ENCODE data around the gene ZGRF1.
"Not testable (repeated sequence)": the region's sequence is repeated elsewhere in the genome, so short reads cannot be mapped to it uniquely, and the experiment has no call there.

Gene ZGRF1

GRCh38 chr4:112545346-112545745 is 91.4 kb downstream of the ZGRF1 start:
- no peak for DNase-seq

GRCh38 chr4:112540695-112541094 is 96.0 kb downstream of the ZGRF1 start:
- DNase-seq: no peak

GRCh38 chr4:112536123-112536522 is 100.6 kb downstream of the ZGRF1 start:
- no peak for DNase-seq

GRCh38 chr4:112532267-112532666 is 104.4 kb downstream of the ZGRF1 start:
- no peak for DNase-seq

GRCh38 chr4:112531146-112531545 is 105.6 kb downstream of the ZGRF1 start:
- no peak for DNase-seq

GRCh38 chr4:112526061-112526460 is 110.6 kb downstream of the ZGRF1 start:
- no peak for DNase-seq

- DNase-seq: peak; percentile 89
These were observed 112.8 kb downstream of the ZGRF1 start for GRCh38 chr4:112523764-112524505.

GRCh38 chr4:112523008-112523721 is 113.5 kb downstream of the ZGRF1 start:
- peak; percentile 61 for DNase-seq

GRCh38 chr4:112522431-112522830 is 114.3 kb downstream of the ZGRF1 start:
- DNase-seq: not testable (repeated sequence)

- DNase-seq: no peak
These were observed 115.3 kb downstream of the ZGRF1 start for GRCh38 chr4:112521123-112522023.

- no peak for DNase-seq
These were observed 116.0 kb downstream of the ZGRF1 start for GRCh38 chr4:112520598-112521122.

- DNase-seq: no peak
These were observed 116.8 kb downstream of the ZGRF1 start for GRCh38 chr4:112519689-112520597.

- no peak for DNase-seq
These were observed 118.0 kb downstream of the ZGRF1 start for GRCh38 chr4:112518675-112519074.

GRCh38 chr4:112517911-112518310 is 118.8 kb downstream of the ZGRF1 start:
- DNase-seq: no peak

GRCh38 chr4:112517067-112517634 is 119.6 kb downstream of the ZGRF1 start:
- peak; percentile 52 for DNase-seq

- DNase-seq: no peak
These were observed 120.1 kb downstream of the ZGRF1 start for GRCh38 chr4:112516471-112517066.

- DNase-seq: no peak
These were observed 120.6 kb downstream of the ZGRF1 start, which contains the start of gene NEUROG2 for GRCh38 chr4:112516066-112516470. Gene NEUROG2 (minus strand): TSS chr4:112516180. CDS start chr4:112515475, 705 bp downstream.

- DNase-seq: peak; percentile 58
These were observed 121.3 kb downstream of the ZGRF1 start for GRCh38 chr4:112515198-112516065.

GRCh38 chr4:112514647-112515197 is 122.0 kb downstream of the ZGRF1 start:
- no peak for DNase-seq
